Keratinocyte (primary cell): ENCODE results near the gene DGKD. TPM values are rescaled to one million over a fixed set of nuclear protein-coding genes. Genes with fewer than 3 reads are reported as not detected.

Experiments
- DNase-seq: peaks from one replicate; pipeline ENCODE4 v3.0.0-alpha.2; 2011; ENCODE audit warnings: low read depth, missing footprints, low spot score
- FAIRE-seq: peaks from 2 replicates; lab custom pipeline; 2011; peaks lifted over from hg19 to GRCh38; lab: Jason Lieb, UNC
- H2AFZ ChIP-seq: 2 replicates; pipeline ENCODE4 v1.6.0; 2012; ENCODE audit warnings: low read length, control low read depth, inconsistent platforms; ENCODE audit not compliant: control insufficient read depth
- H3K27ac ChIP-seq: 2 replicates; pipeline ENCODE4 v1.5.1; 2011; ENCODE audit warnings: low read length; ENCODE audit not compliant: control insufficient read depth, insufficient read depth
- H3K27me3 ChIP-seq: 3 replicates; pipeline ENCODE4 v1.6.0; 2011; ENCODE audit warnings: low read length; ENCODE audit not compliant: control insufficient read depth, insufficient read depth; ENCODE audit errors: extremely low read depth
- H3K36me3 ChIP-seq, 2 experiments: 2 replicates in 1 of 2; 3 replicates in 1 of 2; pipeline ENCODE4 v1.5.1; 2011; ENCODE audit warnings: low read length in 2 of 2, mild to moderate bottlenecking in 1 of 2; ENCODE audit not compliant: control insufficient read depth in 2 of 2, insufficient read depth in 2 of 2; ENCODE audit errors: extremely low read depth in 1 of 2
- H3K4me1 ChIP-seq: 3 replicates; pipeline ENCODE4 v1.5.1; 2011; ENCODE audit warnings: low read length; ENCODE audit not compliant: control insufficient read depth, insufficient read depth; ENCODE audit errors: extremely low read depth
- H3K4me2 ChIP-seq: 3 replicates; pipeline ENCODE4 v1.6.0; 2011; ENCODE audit warnings: low read depth, low read length; ENCODE audit not compliant: control insufficient read depth, insufficient read depth; ENCODE audit errors: extremely low read depth
- H3K4me3 ChIP-seq, 3 experiments: fragments of 200-600 bp in 1 of 3; sonication (generic) in 1 of 3; 2 replicates in 2 of 3; 3 replicates in 1 of 3; pipeline ENCODE4 v1.5.1; 2011 to 2016; ENCODE audit warnings: low read length in 3 of 3, mild to moderate bottlenecking in 3 of 3, control low read depth in 2 of 3, inconsistent platforms in 1 of 3, low read depth in 1 of 3, mixed read lengths in 1 of 3, mixed run types in 1 of 3, moderate library complexity in 1 of 3; ENCODE audit not compliant: control insufficient read depth in 2 of 3, insufficient read depth in 2 of 3; ENCODE audit errors: extremely low read depth in 1 of 3
- H3K79me2 ChIP-seq: 2 replicates; pipeline ENCODE4 v1.6.0; 2012; ENCODE audit warnings: low read length; ENCODE audit not compliant: control insufficient read depth, insufficient read depth
- H3K9ac ChIP-seq: 3 replicates; pipeline ENCODE4 v1.6.0; 2011; ENCODE audit warnings: low read length; ENCODE audit not compliant: control insufficient read depth, insufficient read depth; ENCODE audit errors: extremely low read depth
- H3K9me1 ChIP-seq: 3 replicates; pipeline ENCODE4 v1.6.0; 2011; ENCODE audit warnings: low read length; ENCODE audit not compliant: control insufficient read depth, insufficient read depth; ENCODE audit errors: extremely low read depth
- H3K9me3 ChIP-seq: 2 replicates; pipeline ENCODE4 v1.5.1; 2012; ENCODE audit warnings: low read depth, low read length; ENCODE audit not compliant: control insufficient read depth
- H4K20me1 ChIP-seq: 3 replicates; pipeline ENCODE4 v1.6.0; 2011; ENCODE audit warnings: low read length; ENCODE audit not compliant: control insufficient read depth, insufficient read depth; ENCODE audit errors: extremely low read depth
- CTCF ChIP-seq, 3 experiments: IDR thresholded peaks in 1 of 3; conservative IDR thresholded peaks in 1 of 3; optimal IDR thresholded peaks in 1 of 3; 2 replicates in 2 of 3; 3 replicates in 1 of 3; pipeline versions ENCODE3 to v1.5.1; 2011; ENCODE audit warnings: low read length in 3 of 3, mild to moderate bottlenecking in 3 of 3, moderate library complexity in 2 of 3, control low read depth in 1 of 3, inconsistent platforms in 1 of 3; ENCODE audit not compliant: insufficient read depth in 2 of 3; ENCODE audit errors: extremely low read depth in 1 of 3
- EZH2 ChIP-seq: IDR thresholded peaks from one replicate; pipeline ENCODE4 v1.6.1; 2012; ENCODE audit warnings: inconsistent platforms, mild to moderate bottlenecking, low read length, moderate library complexity
- dilution Hi-C: fragments of 300-500 bp; cut with MboI; formaldehyde crosslinking; loops from one replicate; pipeline ENCODE4 v1.7.0; 2020; ENCODE audit warnings: low sequenced_read_pairs; ENCODE audit not compliant: extremely low pct_ligation_motif_present
- polyA plus RNA-seq, 5 experiments: library from polyadenylated mRNA; depleted of rRNA in 3 of 5; stranded (reverse) in 3 of 5; stranded (forward) in 1 of 5; unstranded in 1 of 5; fragments of >200 nt; gene quantifications; 1 replicate in 1 of 5; 2 replicates in 3 of 5; 3 replicates in 1 of 5; pipeline versions ENCODE4 v1.2.1 to v1.2.3, GENCODE V29; 2011 to 2012; ENCODE audit warnings: missing spikeins in 2 of 5, low read depth in 1 of 5, low replicate concordance in 1 of 5

The DGKD gene
- polyA plus RNA-seq, 1 donor (not counting 4 experiments of a cell fraction or from before 2014, with no cell fraction given), result 6.1 TPM

GRCh38 chr2:233422050-233422639 is 67.9 kb downstream of the DGKD start:
- no peak overlapping the region for H3K4me3 ChIP-seq
- no peak for FAIRE-seq
- no peak overlapping the region for H3K4me2 ChIP-seq
- H3K36me3 ChIP-seq, result no peaks in the 10 kb centered on the region
- no peaks in the 10 kb centered on the region for H3K9me1 ChIP-seq
- H3K9me3 ChIP-seq, result peaks cover 4% of the 10 kb centered on the region
- no peak for DNase-seq
- H3K27me3 ChIP-seq, result no peaks in the 10 kb centered on the region
- no peak overlapping the region for H2AFZ ChIP-seq
- dilution Hi-C loops, result no loop called here
- H3K9ac ChIP-seq, result no peak overlapping the region
- H4K20me1 ChIP-seq, result no peaks in the 10 kb centered on the region
- H3K27ac ChIP-seq, result no peak overlapping the region
- H3K79me2 ChIP-seq, result no peaks in the 10 kb centered on the region
- no peak for TF ChIP-seq CTCF (optimal IDR thresholded peaks at IDR 0.05 in 1 of 3, IDR thresholded peaks at IDR 0.05 in 1 of 3, conservative IDR thresholded peaks at IDR 0.05 in 1 of 3; ENCODE audit: extremely low read depth in 1 of 3, insufficient read depth in 2 of 3, low read length in 3 of 3)
- no peak for TF ChIP-seq EZH2
- peaks cover 7% of the 10 kb centered on the region for H3K4me1 ChIP-seq

GRCh38 chr2:233422649-233423551 is 68.6 kb downstream of the DGKD start:
- Histone ChIP-seq H3K27ac (no peak overlapping the region), H3K4me3 (no peak overlapping the region), H4K20me1 (no peaks in the 10 kb centered on the region), H3K4me1 (peaks cover 7% of the 10 kb centered on the region), H3K9me3 (peaks cover 4% of the 10 kb centered on the region), H3K9ac (no peak overlapping the region), H3K27me3 (no peaks in the 10 kb centered on the region), H2AFZ (no peak overlapping the region), H3K36me3 (no peaks in the 10 kb centered on the region), H3K4me2 (no peak overlapping the region), H3K79me2 (no peaks in the 10 kb centered on the region), H3K9me1 (no peaks in the 10 kb centered on the region)
- dilution Hi-C loops, result no loop called here
- no peak for DNase-seq
- TF ChIP-seq EZH2, result no peak
- no peak for FAIRE-seq
